Ishikawa (cell line): ENCODE results near the gene UBE2L3.
A peak's percentile ranks its signal among the peaks of the same experiment; 100 is the strongest.

Experiments
- CEBPB ChIP-seq: IDR thresholded peaks from 2 replicates; pipeline ENCODE4 v1.6.1; 2012
- CREB1 ChIP-seq: IDR thresholded peaks from 2 replicates; pipeline ENCODE4 v1.6.1; 2012; ENCODE audit warnings: low read depth
- EGR1 ChIP-seq: IDR thresholded peaks from 2 replicates; pipeline ENCODE4 v1.6.1; 2012
- EP300 ChIP-seq: IDR thresholded peaks from 2 replicates; pipeline ENCODE4 v1.6.1; 2012; ENCODE audit warnings: borderline replicate concordance
- FOXM1 ChIP-seq: IDR thresholded peaks from 2 replicates; pipeline ENCODE4 v1.6.1; 2012; ENCODE audit warnings: low read depth, borderline replicate concordance
- MAX ChIP-seq: IDR thresholded peaks from 2 replicates; pipeline ENCODE4 v1.6.1; 2012
- NFIC ChIP-seq: IDR thresholded peaks from 2 replicates; pipeline ENCODE4 v1.6.1; 2012
- RAD21 ChIP-seq: IDR thresholded peaks from 2 replicates; pipeline ENCODE4 v1.6.1; 2012; ENCODE audit warnings: low read depth
- REST ChIP-seq: IDR thresholded peaks from 2 replicates; pipeline ENCODE4 v1.6.1; 2012; ENCODE audit warnings: low read depth, mild to moderate bottlenecking
- TAF1 ChIP-seq: IDR thresholded peaks from 2 replicates; pipeline ENCODE4 v1.6.1; 2012; ENCODE audit warnings: low read depth, mild to moderate bottlenecking
- TCF12 ChIP-seq: IDR thresholded peaks from 2 replicates; pipeline ENCODE4 v1.6.1; 2012; ENCODE audit warnings: low read depth
- TEAD4 ChIP-seq: IDR thresholded peaks from 2 replicates; pipeline ENCODE4 v1.6.1; 2012
- USF1 ChIP-seq: IDR thresholded peaks from 2 replicates; pipeline ENCODE4 v1.6.1; 2012
- YY1 ChIP-seq: IDR thresholded peaks from 2 replicates; pipeline ENCODE4 v1.6.1; 2012; ENCODE audit warnings: low read depth
- ZBTB7A ChIP-seq: IDR thresholded peaks from 2 replicates; pipeline ENCODE4 v1.6.1; 2012; ENCODE audit warnings: low read depth

UBE2L3 gene

GRCh38 chr22:21628386-21629254, 61.1 kb downstream of the UBE2L3 start:
- no peak for TF ChIP-seq REST
- no peak for TF ChIP-seq TAF1
- no peak for TF ChIP-seq YY1
- TF ChIP-seq NFIC: 0 out of 2 replicates have a peak, but pooled peaks have one; percentile 21

GRCh38 chr22:21629255-21630149, 62.0 kb downstream of the UBE2L3 start, which contains the start of gene YDJC:
TSS of gene YDJC (minus strand) at chr22:21630022. CDS start at chr22:21630014, 8 bp downstream.
- TF ChIP-seq REST: no peak
- peak; percentile 54; the same call in 1 of the 2 replicates for TF ChIP-seq TAF1
- TF ChIP-seq MAX: peak; percentile 100
- no peak for TF ChIP-seq ZBTB7A
- 0 out of 2 replicates have a peak, but pooled peaks have one; percentile 38 for TF ChIP-seq TCF12
- TF ChIP-seq USF1: peak; percentile 71; the same call in 1 of the 2 replicates
- no peak for TF ChIP-seq NFIC
- TF ChIP-seq RAD21: peak; percentile 38; the same call in 1 of the 2 replicates
- no peak for TF ChIP-seq EP300
- no peak for TF ChIP-seq EGR1
- TF ChIP-seq YY1: peak; percentile 71
- no peak for TF ChIP-seq FOXM1
- no peak for TF ChIP-seq CEBPB
- peak; percentile 47; the same call in 1 of the 2 replicates for TF ChIP-seq TEAD4
- no peak for TF ChIP-seq CREB1

GRCh38 chr22:21631025-21631424, 63.5 kb downstream of the UBE2L3 start:
- TF ChIP-seq USF1: no peak
- TF ChIP-seq EGR1: no peak
- TF ChIP-seq TEAD4: no peak
- no peak for TF ChIP-seq TCF12

GRCh38 chr22:21632237-21632895, 64.9 kb downstream of the UBE2L3 start, which contains the start of gene CCDC116:
TSS of gene CCDC116 (plus strand) at chr22:21632760. CDS start at chr22:21633182, 422 bp downstream.
- TF ChIP-seq RAD21 (no peak), MAX (peak; percentile 71)

GRCh38 chr22:21632931-21633330, 65.4 kb downstream of the UBE2L3 start:
- no peak for TF ChIP-seq USF1
- no peak for TF ChIP-seq CREB1
- TF ChIP-seq ZBTB7A: no peak
- no peak for TF ChIP-seq EP300
- no peak for TF ChIP-seq CEBPB
- no peak for TF ChIP-seq TEAD4
